GM12865 (cell line): ENCODE measurements around the gene EHMT1.
"Not testable (repeated sequence)": the region's sequence is repeated elsewhere in the genome, so short reads cannot be mapped to it uniquely, and the experiment has no call there.

Source experiments
- DNase-seq: peaks from one replicate; pipeline ENCODE4 v3.0.0; 2010; ENCODE audit warnings: low read depth
- H3K4me3 ChIP-seq: 2 replicates; pipeline ENCODE4 v1.5.1; 2011; ENCODE audit warnings: mild to moderate bottlenecking, low read depth, low read length, control low read depth
- TF ChIP-seq, protein P1 (sequence below): IDR thresholded peaks from 2 replicates; pipeline ENCODE4 v1.5.1; 2011; ENCODE audit warnings: low read length, control low read depth, low read depth, inconsistent platforms; ENCODE audit not compliant: insufficient read depth; ENCODE audit errors: missing control alignments

EHMT1 gene

GRCh38 chr9:137809040-137809576, 190.3 kb downstream of the EHMT1 start:
- TF ChIP-seq, protein P1, sequence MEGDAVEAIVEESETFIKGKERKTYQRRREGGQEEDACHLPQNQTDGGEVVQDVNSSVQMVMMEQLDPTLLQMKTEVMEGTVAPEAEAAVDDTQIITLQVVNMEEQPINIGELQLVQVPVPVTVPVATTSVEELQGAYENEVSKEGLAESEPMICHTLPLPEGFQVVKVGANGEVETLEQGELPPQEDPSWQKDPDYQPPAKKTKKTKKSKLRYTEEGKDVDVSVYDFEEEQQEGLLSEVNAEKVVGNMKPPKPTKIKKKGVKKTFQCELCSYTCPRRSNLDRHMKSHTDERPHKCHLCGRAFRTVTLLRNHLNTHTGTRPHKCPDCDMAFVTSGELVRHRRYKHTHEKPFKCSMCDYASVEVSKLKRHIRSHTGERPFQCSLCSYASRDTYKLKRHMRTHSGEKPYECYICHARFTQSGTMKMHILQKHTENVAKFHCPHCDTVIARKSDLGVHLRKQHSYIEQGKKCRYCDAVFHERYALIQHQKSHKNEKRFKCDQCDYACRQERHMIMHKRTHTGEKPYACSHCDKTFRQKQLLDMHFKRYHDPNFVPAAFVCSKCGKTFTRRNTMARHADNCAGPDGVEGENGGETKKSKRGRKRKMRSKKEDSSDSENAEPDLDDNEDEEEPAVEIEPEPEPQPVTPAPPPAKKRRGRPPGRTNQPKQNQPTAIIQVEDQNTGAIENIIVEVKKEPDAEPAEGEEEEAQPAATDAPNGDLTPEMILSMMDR = no peak
- peak; percentile 27 for DNase-seq
- no peak overlapping the region for H3K4me3 ChIP-seq

DNA sequence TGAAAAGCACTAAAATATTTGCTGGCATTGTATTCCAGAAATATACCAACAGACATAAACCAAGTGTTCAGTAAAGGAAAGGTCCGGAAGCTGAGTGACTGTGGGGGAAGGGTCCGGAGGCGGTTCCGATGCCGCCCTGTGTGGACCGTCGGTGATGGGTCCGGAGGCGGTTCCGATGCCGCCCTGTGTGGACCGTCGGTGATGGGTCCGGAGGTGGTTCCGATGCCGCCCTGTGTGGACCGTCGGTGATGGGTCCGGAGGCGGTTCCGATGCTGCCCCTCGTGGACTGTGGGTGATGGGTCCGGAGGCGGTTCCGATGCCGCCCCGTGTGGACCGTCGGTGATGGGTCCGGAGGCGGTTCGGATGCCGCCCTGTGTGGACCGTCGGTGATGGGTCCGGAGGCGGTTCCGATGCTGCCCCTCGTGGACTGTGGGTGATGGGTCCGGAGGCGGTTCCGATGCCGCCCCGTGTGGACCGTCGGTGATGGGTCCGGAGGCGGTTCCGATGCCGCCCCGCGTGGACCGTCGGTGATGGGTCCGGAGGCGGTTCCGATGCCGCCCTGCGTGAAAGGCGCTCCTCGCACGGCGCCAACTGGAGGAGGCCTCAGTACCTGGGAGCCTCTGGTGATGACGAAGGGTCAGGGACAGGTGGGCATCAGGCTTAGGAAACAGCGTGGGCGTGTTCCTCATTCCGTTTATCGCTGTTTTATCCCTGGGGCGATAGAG, 191.1 kb downstream of the EHMT1 start:
- not testable (repeated sequence) for H3K4me3 ChIP-seq

DNA sequence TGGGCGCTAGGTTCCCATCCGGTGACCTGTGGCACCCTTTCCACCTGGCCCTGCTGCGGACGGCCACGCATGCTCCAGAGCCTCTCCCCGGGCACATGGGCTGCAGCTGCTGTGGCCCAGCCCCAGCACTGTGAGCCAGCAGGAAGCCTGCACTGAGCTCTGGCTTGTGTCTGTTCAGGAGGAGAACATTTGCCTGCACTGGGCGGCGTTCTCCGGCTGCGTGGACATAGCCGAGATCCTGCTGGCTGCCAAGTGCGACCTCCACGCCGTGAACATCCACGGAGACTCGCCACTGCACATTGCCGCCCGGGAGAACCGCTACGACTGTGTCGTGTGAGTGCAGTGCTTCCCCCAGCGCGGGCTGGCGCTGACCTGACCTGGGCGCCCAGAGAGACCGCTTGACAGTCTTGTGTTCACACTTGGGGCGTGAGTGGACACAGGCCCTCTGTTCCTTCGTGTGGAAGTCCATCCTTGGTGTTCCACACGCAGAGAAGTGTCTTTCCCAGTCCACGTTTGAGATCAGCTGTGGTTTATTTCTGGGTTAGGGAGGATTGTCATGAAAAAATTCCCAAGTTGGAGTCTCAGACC, 192.6 kb downstream of the EHMT1 start:
- H3K4me3 ChIP-seq = no peak overlapping the region
- no peak for DNase-seq
- TF ChIP-seq, protein P1 = no peak

More for the DNA sequence above, 191.1 kb downstream of the EHMT1 start:
- not testable (repeated sequence) for DNase-seq

- TF ChIP-seq, protein P1 = no peak
- no peak for DNase-seq
- H3K4me3 ChIP-seq = no peak overlapping the region
Measured at GRCh38 chr9:137812356-137813023, 193.7 kb downstream of the EHMT1 start.

GRCh38 chr9:137813167-137813566, 194.4 kb downstream of the EHMT1 start:
- TF ChIP-seq, protein P1 = no peak
- H3K4me3 ChIP-seq = no peak overlapping the region
- no peak for DNase-seq

GRCh38 chr9:137813651-137814415, 195.0 kb downstream of the EHMT1 start:
- H3K4me3 ChIP-seq = no peak overlapping the region
- TF ChIP-seq, protein P1 = no peak
- no peak for DNase-seq
